ENCODE results near the gene CYTIP.

The CYTIP gene

DNA sequence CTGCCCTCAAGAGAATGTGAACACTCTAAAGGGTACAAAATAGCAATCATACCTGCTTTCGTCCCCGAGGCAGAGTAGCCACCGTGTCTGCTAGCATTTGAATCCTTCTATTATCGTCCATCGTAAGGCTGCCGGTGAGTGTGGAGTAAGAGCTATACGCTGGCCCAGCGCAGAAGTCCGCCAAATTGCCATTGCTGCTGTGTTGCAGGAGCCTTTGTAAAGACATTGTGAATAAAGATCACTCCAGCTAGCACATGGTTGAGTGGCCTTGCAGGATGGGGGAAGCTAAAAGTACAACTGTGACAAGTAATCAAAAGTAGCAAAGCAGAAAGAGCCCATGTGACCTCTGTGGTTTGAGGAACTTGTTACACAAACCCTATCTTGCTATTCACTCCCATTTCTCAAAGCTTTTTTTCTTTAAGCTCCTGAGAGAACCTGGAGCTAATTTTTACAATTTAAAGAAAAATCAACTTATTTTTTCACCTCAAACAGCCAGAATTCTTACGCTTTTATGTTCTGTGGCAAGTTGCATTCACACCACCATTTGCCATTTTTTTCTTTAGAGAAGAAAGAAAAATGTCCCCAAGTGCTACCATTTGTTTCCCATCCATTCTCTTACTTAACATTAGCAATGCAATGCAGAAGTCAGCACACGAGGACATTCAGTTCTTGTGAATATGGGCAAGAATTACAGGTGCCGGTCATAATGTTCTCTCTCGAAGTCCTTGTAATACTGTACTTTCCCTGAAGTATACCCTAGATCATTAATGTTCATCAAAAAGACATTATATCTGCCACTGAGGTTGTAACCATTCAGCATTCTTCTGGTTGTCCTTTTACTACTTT lies at the start of gene CYTIP:
Gene CYTIP, minus strand, starts transcription at position 295 of the 846 bp plus-strand sequence. Its CDS starts 69 bp downstream, at position 226.
- no peak for DNase-seq

DNA sequence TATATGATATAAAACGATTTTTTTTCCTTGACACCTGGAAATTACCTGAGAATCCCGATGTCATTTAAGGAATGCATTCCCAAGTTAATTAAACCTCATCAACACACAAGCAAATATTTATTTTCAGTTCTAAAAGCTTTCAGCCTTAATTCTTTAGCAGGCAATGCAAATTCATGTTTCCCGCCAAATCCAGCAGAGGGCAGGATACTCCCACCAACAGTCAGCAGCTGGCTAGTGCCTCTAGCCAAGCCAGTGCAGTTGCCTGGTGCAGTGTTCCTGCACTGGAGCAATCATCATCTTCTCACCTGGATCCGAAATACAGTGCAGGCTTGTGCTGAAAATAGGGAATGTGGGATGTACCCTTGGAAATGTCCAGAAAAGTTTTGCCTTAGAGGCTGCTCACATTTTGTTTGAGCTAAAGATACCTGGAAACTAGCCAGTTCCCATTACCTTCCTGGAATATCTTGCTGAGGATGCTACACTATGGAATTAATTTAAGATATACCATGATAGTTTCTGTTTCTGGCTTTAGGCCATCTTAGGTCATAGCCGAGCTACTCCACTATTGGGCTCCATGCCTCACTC lies 48.4 kb upstream of the CYTIP start:
- DNase-seq: peak; percentile 11 to 57 (median 48)

GRCh38 chr2:157489983-157490382 lies 46.1 kb upstream of the CYTIP start:
- no peak for DNase-seq

- DNase-seq: no peak
Measured at GRCh38 chr2:157488877-157489276, 45.0 kb upstream of the CYTIP start.

- DNase-seq: no peak
Measured at GRCh38 chr2:157487747-157488146, 43.9 kb upstream of the CYTIP start.

DNA sequence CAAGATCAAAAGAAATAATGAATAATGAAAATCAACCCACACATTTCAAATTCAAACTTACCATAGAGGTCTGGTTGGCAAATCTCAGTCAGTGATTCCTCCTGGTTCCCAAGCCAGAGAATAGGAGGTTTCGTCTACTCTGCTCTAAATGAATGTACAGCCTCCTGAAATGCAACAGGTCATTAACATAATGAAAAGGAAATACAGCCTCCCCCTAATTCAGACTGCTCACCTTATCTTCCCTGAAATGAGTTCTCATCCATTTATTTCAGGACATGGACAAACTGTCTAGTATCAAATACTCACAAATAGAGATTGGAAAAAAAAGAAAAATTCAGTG lies 43.4 kb upstream of the CYTIP start:
- DNase-seq: no peak

- DNase-seq: no peak
Measured at GRCh38 chr2:157486596-157487270, 42.8 kb upstream of the CYTIP start.

DNA sequence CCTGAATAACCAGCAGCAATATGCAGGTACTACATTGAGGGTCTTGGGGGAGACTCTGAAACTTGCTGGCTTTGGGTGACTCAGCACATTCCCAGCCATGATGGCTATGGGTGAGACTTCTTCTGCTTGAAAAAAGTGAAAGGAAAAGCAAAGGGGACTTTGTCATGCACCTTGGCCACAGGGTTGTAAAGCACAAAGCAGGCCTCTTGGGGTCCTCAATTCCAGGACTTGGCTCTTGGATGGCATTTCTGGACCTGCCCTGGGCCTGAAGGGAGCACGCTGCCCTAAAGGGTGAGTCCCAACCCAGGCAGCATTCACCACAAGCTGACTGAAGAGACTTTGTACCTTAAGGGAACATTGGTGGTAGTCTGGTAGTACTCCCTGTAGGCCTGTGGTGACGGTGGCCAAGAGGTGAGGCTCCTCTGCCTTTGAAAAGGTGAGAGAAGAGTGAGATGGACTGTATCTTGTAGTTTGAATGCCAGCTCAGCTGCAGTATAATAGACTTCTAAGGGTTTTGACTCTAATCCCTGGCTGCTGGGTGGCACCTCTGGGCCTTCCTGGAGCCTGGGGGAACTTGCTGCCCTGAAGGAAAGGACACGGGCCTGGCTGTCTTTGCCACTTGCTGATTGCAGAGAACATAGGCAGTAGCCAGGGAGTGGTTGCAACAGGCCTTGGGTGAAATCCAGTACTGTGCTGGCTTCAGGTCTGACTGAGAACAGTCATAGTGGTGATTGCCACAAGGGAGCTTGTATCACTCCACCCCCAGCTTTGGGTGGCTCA lies 36.5 kb upstream of the CYTIP start:
- no peak for DNase-seq

- DNase-seq: no peak
Measured at GRCh38 chr2:157479081-157480027, 35.5 kb upstream of the CYTIP start.

DNA sequence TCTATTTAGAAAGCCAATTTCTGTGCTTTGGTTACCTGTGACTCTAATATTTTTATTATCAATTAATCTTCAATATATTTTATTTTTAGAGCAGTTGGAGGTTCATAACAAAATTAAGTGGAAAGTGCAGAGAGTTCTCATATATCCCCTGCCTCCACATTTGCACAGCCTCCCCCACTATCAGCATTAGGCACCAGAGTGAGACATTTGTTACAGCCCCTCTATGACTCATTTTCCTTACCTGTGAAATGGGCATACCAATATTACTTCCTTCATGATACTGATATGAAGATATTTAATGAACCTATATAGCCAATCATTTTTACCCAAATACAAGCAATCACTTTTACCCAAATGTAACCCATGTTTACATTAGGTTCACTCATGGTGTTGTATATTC lies 34.0 kb upstream of the CYTIP start:
- no peak for DNase-seq

GRCh38 chr2:157476953-157477709 lies 33.2 kb upstream of the CYTIP start:
- DNase-seq: no peak

- no peak for DNase-seq
Measured at GRCh38 chr2:157475722-157476390, 32.0 kb upstream of the CYTIP start.

DNA sequence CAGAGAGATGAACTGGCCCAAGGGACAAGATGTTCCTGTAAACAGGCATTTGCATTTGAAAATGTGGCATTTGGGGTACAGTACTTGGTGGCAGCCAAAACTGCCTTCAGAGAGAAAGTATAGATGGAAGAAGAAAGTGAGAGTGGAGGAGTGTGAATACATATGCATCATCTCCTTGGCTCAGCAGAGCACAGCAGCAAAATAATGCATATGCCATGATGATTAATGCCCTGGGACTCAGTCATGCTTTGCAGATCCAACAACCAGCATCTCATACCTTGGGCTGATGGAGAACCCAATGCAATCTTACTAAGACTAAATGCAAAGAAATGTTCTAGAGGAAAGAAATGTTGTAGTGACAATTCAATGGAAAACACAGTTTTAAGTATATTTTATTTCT lies 29.7 kb upstream of the CYTIP start:
- DNase-seq: no peak

DNA sequence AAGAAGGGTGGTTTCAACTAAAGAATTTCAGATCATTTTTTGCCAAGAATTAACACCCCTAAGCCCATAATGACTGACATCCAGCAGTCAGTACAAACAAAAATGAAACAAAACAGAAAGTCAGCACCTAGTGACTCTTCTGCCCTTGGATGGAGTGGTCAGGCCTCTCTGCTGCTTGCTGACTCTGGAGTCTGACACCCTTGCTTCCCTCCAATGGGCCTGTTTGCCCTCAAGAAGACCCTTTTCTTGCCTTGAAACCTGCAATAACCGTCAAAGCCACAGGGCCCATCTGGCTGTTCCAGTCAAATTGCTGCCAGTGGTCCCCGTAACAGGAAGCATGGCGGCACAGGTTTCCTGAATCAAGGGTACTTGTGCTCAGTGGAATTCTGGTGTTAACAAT lies 27.2 kb upstream of the CYTIP start:
- no peak for DNase-seq

GRCh38 chr2:157470321-157470720 lies 26.4 kb upstream of the CYTIP start:
- DNase-seq: no peak

DNA sequence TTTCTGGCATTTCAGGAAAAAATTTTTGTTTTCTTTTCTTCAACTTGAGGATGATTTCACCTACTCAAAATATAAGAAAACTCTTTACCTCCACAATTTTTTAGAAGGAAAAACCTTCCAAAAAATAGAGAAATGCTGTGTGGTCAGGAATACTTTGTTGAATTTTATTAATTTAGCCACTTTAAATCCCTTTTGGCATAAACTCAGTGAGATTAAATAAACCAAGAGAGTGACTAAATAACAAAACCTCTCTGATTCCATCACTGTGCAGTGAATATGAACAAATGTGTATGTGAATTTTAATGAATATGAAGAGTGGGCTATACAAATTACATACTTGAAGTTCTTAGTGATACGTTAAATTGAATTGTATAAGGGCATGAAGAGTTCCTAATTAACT lies 25.8 kb upstream of the CYTIP start:
- DNase-seq: no peak

- DNase-seq: no peak
Measured at GRCh38 chr2:157468931-157469708, 25.2 kb upstream of the CYTIP start.

DNA sequence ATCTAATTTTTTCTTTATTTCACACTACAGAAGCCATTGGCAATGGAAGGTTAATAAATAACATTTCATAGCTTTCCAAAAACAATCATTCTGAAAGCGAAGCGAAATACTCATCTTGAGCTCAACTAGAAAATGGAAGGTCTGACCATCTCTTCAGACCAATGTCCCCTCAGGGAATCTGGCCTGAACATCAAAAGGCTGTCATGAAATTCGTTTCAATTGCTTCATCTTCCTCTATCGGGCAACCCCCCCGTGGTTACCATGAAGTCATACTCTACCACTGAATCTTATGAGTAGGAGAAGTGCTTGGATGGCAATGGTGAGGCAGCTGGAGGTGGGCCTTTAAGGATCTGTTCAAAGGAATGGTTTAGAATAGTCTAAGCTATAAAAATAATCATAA lies 22.9 kb upstream of the CYTIP start:
- no peak for DNase-seq

DNA sequence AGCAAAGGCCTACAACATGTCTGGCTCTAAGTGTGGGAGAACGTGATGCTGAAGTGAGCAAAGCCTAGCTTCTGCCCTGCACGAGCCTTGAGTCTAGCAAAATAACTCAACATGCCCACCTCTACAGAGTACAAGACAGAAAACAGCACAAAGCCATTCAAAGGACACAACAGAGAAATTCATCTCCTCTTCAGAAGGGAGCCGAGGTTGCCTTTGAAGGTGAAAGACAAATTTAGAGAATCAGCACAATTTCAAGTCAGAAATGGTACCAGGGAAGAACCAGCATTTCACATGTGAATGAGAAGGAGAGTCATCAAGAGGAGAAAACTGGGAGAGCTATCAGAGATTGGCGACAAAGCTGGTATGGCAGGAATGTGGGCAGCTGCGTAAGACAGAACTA lies 21.7 kb upstream of the CYTIP start:
- no peak for DNase-seq

DNA sequence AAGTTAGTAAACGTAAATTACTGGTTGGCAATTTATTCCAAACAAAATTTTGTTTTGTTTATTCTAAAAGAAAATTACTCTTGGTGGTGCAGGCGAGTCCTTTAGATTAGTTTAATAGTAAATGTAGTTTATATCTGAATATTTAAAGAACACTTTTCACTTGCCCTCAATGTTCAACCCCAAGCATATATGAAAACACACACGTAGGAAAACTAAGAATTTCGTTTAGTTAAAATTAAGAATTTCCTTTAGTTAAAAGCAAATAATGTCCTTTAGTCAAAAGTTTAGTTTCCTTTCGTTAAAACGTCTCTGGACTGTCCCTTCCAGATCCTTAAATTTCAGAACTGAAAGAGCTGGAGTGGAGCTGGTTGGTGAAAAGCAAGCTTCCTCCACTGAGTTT lies 19.1 kb upstream of the CYTIP start:
- no peak for DNase-seq

All from NCI-H1417 (cell line).